Uterus (tissue), 4 donors: ENCODE measurements around the gene GPR146. TPM values are rescaled to one million over a fixed set of nuclear protein-coding genes. Genes with fewer than 3 reads are reported as not detected.

Experiments
- DNase-seq, 2 donors: peaks; one replicate each; pipeline ENCODE4 v3.0.0-alpha.2; 2019 to 2020
- H3K27ac ChIP-seq, 2 donors: fragments of 200-600 bp; sonication (generic); 1 replicate in 1 of 2; 2 replicates in 1 of 2; pipeline ENCODE4 v1.5.1; 2016 to 2018
- H3K27me3 ChIP-seq, 2 donors: fragments of 200-600 bp; sonication (generic); one replicate each; pipeline ENCODE4 v1.5.1; 2018 to 2019; ENCODE audit warnings: control low read depth in 1 of 2
- H3K36me3 ChIP-seq, 2 donors: fragments of 200-600 bp; sonication (generic); one replicate each; pipeline ENCODE4 v1.5.1; 2019; ENCODE audit warnings: control low read depth in 1 of 2
- H3K4me1 ChIP-seq, 2 donors: fragments of 200-600 bp; sonication (generic); one replicate each; pipeline ENCODE4 v1.5.1; 2018 to 2019; ENCODE audit warnings: control low read depth in 1 of 2
- H3K4me3 ChIP-seq, 2 donors: fragments of 200-600 bp; sonication (generic); 1 replicate in 1 of 2; 2 replicates in 1 of 2; pipeline ENCODE4 v1.5.1; 2018 to 2019; ENCODE audit warnings: mild to moderate bottlenecking in 1 of 2
- H3K9me3 ChIP-seq, 2 donors: fragments of 200-600 bp; sonication (generic); one replicate each; pipeline ENCODE4 v1.5.1; 2019; ENCODE audit warnings: control low read depth in 1 of 2
- CTCF ChIP-seq, 4 experiments: fragments of 200-600 bp in 2 of 4; fragments of 450-650 bp in 2 of 4; sonication (generic) in 2 of 4; IDR thresholded peaks; one replicate each; pipeline ENCODE4 v1.5.1; 2016 to 2019; ENCODE audit warnings: antibody characterized with exemption in 4 of 4, mild to moderate bottlenecking in 2 of 4, moderate library complexity in 1 of 4
- POLR2A ChIP-seq, 2 donors: fragments of 450-650 bp; IDR thresholded peaks; one replicate each; pipeline ENCODE4 v1.6.1; 2016; ENCODE audit warnings: antibody characterized with exemption in 2 of 2, mild to moderate bottlenecking in 1 of 2, moderate library complexity in 1 of 2
- intact Hi-C: fragments of 100-400 bp; cut with DNase I; formaldehyde crosslinking; loops from one replicate; pipeline ENCODE4 v1.15.1; 2023; ENCODE audit warnings: low total_unique reads
- total RNA-seq, 4 donors: library from RNA; depleted of rRNA in 3 of 4; stranded (reverse); fragments of >200 nt in 3 of 4; gene quantifications; one replicate each; pipeline versions ENCODE4 v1.1.0 to v1.2.4, GENCODE V29; 2014 to 2023
- donor health status: DM: yes; HTN: yes; CAD: no.

Gene GPR146
- total RNA-seq, 4 donors from 2014 or later = 10.0 to 110 (median 32.9) TPM

GRCh38 chr7:1055956-1056784 is 11.8 kb downstream of the GPR146 start:
- intact Hi-C loops = no loop called here
- peaks cover 0 to 20% of the 10 kb centered on the region in 2 donors for H3K4me1 ChIP-seq
- TF ChIP-seq CTCF (IDR thresholded peaks at IDR 0.05) (no peak), POLR2A (IDR thresholded peaks at IDR 0.05) (no peak)
- no peaks in the 10 kb centered on the region for H3K27me3 ChIP-seq
- no peaks in the 10 kb centered on the region for H3K9me3 ChIP-seq
- peak overlapping the region; percentile 50 to 61 for H3K27ac ChIP-seq
- H3K4me3 ChIP-seq = peak overlapping the region; percentile 1 to 25
- no peak for DNase-seq
- H3K36me3 ChIP-seq = no peaks in the 10 kb centered on the region

- intact Hi-C loops = no loop called here
- Histone ChIP-seq H3K27ac (no peak overlapping the region), H3K36me3 (no peaks in the 10 kb centered on the region), H3K27me3 (no peaks in the 10 kb centered on the region), H3K4me3 (no peak overlapping the region), H3K9me3 (no peaks in the 10 kb centered on the region), H3K4me1 (peaks cover 0 to 20% of the 10 kb centered on the region in 2 donors)
- TF ChIP-seq POLR2A (IDR thresholded peaks at IDR 0.05) = no peak
- no peak for TF ChIP-seq CTCF (IDR thresholded peaks at IDR 0.05)
- no peak for DNase-seq
Observed at GRCh38 chr7:1056785-1057410, 12.6 kb downstream of the GPR146 start.

GRCh38 chr7:1057416-1058291 is 13.3 kb downstream of the GPR146 start:
- intact Hi-C loops = no loop called here
- Histone ChIP-seq H3K27me3 (no peaks in the 10 kb centered on the region), H3K36me3 (no peaks in the 10 kb centered on the region), H3K9me3 (no peaks in the 10 kb centered on the region), H3K27ac (no peak overlapping the region), H3K4me1 (peaks cover 0 to 16% of the 10 kb centered on the region in 2 donors), H3K4me3 (no peak overlapping the region)
- no peak for DNase-seq
- TF ChIP-seq CTCF (IDR thresholded peaks at IDR 0.05) = no peak
- TF ChIP-seq POLR2A (IDR thresholded peaks at IDR 0.05) = no peak

- no peak for DNase-seq
- H3K27ac ChIP-seq = no peak overlapping the region
Observed at GRCh38 chr7:1058311-1058710, 14.0 kb downstream of the GPR146 start.

More at GRCh38 chr7:1058311-1058710, 14.0 kb downstream of the GPR146 start:
- no peaks in the 10 kb centered on the region for H3K36me3 ChIP-seq
- H3K27me3 ChIP-seq = no peaks in the 10 kb centered on the region
- TF ChIP-seq CTCF (IDR thresholded peaks at IDR 0.05) = no peak
- no peak for TF ChIP-seq POLR2A (IDR thresholded peaks at IDR 0.05)
- H3K4me3 ChIP-seq = no peak overlapping the region
- intact Hi-C loops = no loop called here
- no peaks in the 10 kb centered on the region for H3K9me3 ChIP-seq
- peaks cover 0 to 16% of the 10 kb centered on the region in 2 donors for H3K4me1 ChIP-seq
